C4-2B (cell line): ENCODE results near the gene COL12A1.

Source experiments
- H3K27ac ChIP-seq: fragments of 450-650 bp; 2 replicates; pipeline ENCODE4 v1.5.1; 2017
- ZFX ChIP-seq: fragments of 450-650 bp; IDR thresholded peaks from 2 replicates; pipeline ENCODE4 v1.6.1; 2017
- TF ChIP-seq, protein P1 (sequence below): fragments of 450-650 bp; conservative IDR thresholded peaks from 2 replicates; pipeline ENCODE4 v1.5.1; 2017; ENCODE audit warnings: mild to moderate bottlenecking

COL12A1 gene

DNA sequence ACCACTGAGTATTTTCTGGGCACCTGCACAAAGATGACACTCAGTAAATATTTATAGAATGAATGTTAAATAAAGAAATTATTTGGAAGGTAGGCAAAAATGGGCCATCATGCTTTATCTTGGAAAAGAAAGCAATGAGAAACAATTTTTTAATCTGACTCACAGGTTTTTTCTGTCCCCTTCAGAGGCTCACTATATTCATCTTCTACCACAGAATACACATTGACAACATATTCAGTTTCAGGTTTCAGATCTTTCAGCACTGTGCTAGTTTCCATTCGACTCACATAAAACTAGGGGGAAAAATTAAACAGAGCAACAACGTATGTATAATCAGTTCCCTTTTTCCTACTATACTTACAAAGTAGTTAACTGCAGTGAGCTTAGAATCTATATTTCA lies 58.3 kb downstream of the COL12A1 start:
- no peak for TF ChIP-seq ZFX
- TF ChIP-seq, protein P1, sequence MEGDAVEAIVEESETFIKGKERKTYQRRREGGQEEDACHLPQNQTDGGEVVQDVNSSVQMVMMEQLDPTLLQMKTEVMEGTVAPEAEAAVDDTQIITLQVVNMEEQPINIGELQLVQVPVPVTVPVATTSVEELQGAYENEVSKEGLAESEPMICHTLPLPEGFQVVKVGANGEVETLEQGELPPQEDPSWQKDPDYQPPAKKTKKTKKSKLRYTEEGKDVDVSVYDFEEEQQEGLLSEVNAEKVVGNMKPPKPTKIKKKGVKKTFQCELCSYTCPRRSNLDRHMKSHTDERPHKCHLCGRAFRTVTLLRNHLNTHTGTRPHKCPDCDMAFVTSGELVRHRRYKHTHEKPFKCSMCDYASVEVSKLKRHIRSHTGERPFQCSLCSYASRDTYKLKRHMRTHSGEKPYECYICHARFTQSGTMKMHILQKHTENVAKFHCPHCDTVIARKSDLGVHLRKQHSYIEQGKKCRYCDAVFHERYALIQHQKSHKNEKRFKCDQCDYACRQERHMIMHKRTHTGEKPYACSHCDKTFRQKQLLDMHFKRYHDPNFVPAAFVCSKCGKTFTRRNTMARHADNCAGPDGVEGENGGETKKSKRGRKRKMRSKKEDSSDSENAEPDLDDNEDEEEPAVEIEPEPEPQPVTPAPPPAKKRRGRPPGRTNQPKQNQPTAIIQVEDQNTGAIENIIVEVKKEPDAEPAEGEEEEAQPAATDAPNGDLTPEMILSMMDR, result no peak
- H3K27ac ChIP-seq, result no peak overlapping the region

DNA sequence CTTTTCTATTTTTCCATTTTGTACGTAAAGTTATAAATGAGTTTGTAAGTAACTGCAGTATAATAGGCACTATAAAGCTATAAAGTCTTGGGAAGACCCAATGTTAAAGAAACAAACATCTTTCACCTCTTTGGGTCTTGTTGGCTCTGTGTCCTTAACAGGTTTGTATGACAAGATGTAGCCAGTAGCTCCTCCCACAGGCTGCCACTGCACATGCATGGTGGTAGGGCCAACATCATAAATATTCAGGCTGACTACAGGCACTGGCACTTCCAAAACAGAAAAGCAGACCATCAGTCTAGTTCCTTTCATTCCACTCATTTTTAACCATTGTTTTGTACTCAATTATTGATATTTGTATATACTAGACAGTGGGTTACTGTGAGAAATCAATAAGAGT lies 59.9 kb downstream of the COL12A1 start:
- TF ChIP-seq, protein P1, result no peak
- TF ChIP-seq ZFX, result no peak
- H3K27ac ChIP-seq, result no peak overlapping the region

DNA sequence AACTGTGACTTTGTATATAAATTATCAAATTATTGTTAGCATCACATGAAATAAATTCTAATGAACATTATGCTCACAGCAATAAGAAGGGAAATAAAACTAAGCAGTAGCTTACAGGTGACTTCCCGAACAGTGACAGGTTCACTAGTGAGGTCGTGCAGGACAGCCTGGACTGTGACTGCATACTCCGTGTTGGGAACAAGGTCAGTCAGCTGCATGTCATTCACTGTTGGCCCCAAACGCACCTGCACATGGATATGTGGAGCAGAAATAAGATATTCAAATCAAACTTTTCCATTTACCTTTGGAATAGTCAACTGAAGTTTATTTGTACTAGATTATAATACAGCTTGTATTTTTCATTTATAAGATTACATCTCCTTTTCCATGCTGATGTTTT lies 60.6 kb downstream of the COL12A1 start:
- TF ChIP-seq ZFX, result no peak
- TF ChIP-seq, protein P1, result no peak
- no peak overlapping the region for H3K27ac ChIP-seq

DNA sequence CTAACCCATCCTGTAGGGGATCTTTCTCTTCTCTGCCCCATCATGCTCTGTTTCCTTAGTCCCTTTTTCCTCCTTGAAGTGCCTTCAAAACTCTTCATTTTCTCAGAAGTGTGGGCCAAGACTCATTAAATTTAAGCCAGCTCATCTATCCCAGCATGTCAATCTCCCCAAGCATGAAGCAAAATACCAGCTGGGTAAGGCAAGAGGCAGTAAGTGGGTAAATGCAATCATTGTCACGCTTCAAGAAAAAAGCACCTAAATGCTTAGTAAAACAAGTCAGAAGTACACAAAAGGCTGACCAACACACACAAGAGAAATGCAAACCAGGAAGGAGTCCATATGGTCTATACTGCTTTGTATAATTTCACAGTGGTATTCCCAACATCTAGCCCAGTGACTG lies 61.5 kb downstream of the COL12A1 start:
- TF ChIP-seq ZFX, result no peak
- TF ChIP-seq, protein P1, result no peak
- no peak overlapping the region for H3K27ac ChIP-seq

DNA sequence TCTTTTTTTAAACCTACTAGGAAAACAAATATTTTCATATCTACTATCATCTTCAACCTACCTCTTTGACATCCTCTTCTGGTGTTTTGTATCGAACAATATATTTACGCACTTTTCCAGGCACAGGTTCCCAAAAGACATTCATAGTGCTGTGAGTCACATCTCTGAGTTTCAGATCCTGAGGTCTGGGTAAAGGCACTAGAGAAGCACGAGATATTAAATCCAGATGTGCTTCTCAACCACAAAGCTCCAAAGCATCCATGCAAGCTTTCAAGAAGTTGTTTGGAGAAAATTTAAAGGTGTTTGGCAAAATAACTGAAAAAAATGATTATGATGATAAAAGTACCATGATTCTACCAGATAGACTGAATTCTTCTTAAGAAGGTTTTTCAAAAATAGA lies 62.7 kb downstream of the COL12A1 start:
- no peak overlapping the region for H3K27ac ChIP-seq
- TF ChIP-seq, protein P1, result no peak
- no peak for TF ChIP-seq ZFX

DNA sequence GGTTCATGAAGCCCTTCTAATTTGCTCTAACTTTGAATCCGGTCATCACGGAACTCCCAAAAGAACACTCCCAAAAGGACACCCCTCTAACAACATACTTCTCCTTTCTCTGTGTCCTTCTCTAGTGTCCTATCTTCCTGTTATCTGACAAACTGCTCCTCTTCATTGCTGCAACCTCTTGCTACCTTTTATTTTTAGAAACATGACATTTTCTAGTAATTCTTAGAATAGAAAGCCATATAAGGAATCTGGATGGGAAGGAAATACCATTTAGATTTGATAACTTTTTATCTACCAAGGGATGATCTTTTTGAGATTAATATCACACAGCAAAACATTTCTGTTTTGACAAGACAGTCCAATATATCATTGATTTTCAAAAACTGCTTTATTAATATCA lies 63.1 kb downstream of the COL12A1 start:
- H3K27ac ChIP-seq, result no peak overlapping the region
- TF ChIP-seq, protein P1, result no peak
- no peak for TF ChIP-seq ZFX

DNA sequence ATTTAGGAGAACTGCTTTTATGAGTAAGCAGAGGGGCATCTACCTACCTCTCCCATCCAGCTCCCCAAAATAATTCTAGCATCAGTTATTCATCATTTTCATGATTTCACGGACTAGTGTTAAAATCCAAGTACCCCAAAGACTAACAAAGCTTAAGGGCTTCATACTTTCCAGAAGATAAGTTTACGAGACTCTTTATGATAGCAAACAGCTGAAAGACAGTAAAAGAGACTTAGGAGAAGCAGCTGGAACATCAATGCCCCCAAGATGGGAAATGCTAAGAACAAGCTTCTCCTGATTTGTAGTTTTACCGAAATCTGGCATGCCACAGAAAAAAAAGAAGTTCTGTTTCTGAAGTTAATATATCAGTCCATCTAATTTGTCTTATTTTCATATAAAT lies 70.0 kb downstream of the COL12A1 start:
- H3K27ac ChIP-seq, result no peak overlapping the region
- no peak for TF ChIP-seq ZFX
- TF ChIP-seq, protein P1, result no peak
